H9 (cell line): Measurements from ENCODE around the gene L1CAM. TPM values are rescaled to one million over a fixed set of nuclear protein-coding genes. Genes with fewer than 3 reads are reported as not detected.
A peak's percentile ranks its signal among the peaks of the same experiment; 100 is the strongest.

ENCODE experiments used
- DNase-seq: peaks from one replicate; pipeline ENCODE4 v3.0.0-alpha.2; 2017
- H2AFZ ChIP-seq: one replicate; pipeline ENCODE4 v1.6.1; 2013; ENCODE audit warnings: mild to moderate bottlenecking, low read length, control low read depth, moderate library complexity
- H2AK5ac ChIP-seq: 2 replicates; pipeline ENCODE4 v1.6.1; 2013; ENCODE audit warnings: low read length, control low read depth, mixed read lengths; ENCODE audit not compliant: insufficient read length
- H2BK120ac ChIP-seq: one replicate; pipeline ENCODE4 v1.6.1; 2013; ENCODE audit warnings: low read depth, mild to moderate bottlenecking, low read length, control low read depth, inconsistent platforms; ENCODE audit not compliant: poor library complexity, severe bottlenecking
- H2BK12ac ChIP-seq: 2 replicates; pipeline ENCODE4 v1.6.1; 2013; ENCODE audit warnings: low read length, control low read depth, mixed read lengths, low read depth; ENCODE audit not compliant: insufficient read length
- H2BK15ac ChIP-seq: 2 replicates; pipeline ENCODE4 v1.6.1; 2013; ENCODE audit warnings: low read depth, low read length, control low read depth
- H2BK20ac ChIP-seq: one replicate; pipeline ENCODE4 v1.6.1; 2013; ENCODE audit warnings: low read depth, mild to moderate bottlenecking, low read length, control low read depth, inconsistent platforms; ENCODE audit not compliant: poor library complexity, severe bottlenecking
- H2BK5ac ChIP-seq: 2 replicates; pipeline ENCODE4 v1.6.1; 2013; ENCODE audit warnings: low read length, control low read depth, mixed read lengths; ENCODE audit not compliant: insufficient read length
- H3K14ac ChIP-seq: 2 replicates; pipeline ENCODE4 v1.6.1; 2013; ENCODE audit warnings: low read length, control low read depth; ENCODE audit not compliant: insufficient read depth
- H3K18ac ChIP-seq: 2 replicates; pipeline ENCODE4 v1.6.1; 2013; ENCODE audit warnings: low read depth, mild to moderate bottlenecking, mixed read lengths, low read length, control low read depth; ENCODE audit not compliant: insufficient read length
- H3K23ac ChIP-seq: 2 replicates; pipeline ENCODE4 v1.6.1; 2013; ENCODE audit warnings: low read length, control low read depth, mixed read lengths, low read depth; ENCODE audit not compliant: insufficient read length
- H3K23me2 ChIP-seq: 2 replicates; pipeline ENCODE4 v1.6.1; 2013; ENCODE audit warnings: low read depth, mild to moderate bottlenecking, mixed read lengths, low read length, control low read depth; ENCODE audit not compliant: insufficient read length, poor library complexity, severe bottlenecking
- H3K27ac ChIP-seq: 2 replicates; pipeline ENCODE4 v1.5.1; 2013; ENCODE audit warnings: low read length, control low read depth, mixed read lengths, low read depth; ENCODE audit not compliant: insufficient read length
- H3K27me3 ChIP-seq: 2 replicates; pipeline ENCODE4 v1.6.1; 2013; ENCODE audit warnings: low read length, control low read depth, inconsistent platforms; ENCODE audit not compliant: insufficient read depth
- H3K4ac ChIP-seq: 2 replicates; pipeline ENCODE4 v1.6.1; 2013; ENCODE audit warnings: low read depth, mild to moderate bottlenecking, control low read depth, inconsistent platforms, low read length, moderate library complexity
- H3K4me1 ChIP-seq: 2 replicates; pipeline ENCODE4 v1.6.1; 2013; ENCODE audit warnings: low read length, control low read depth, inconsistent platforms; ENCODE audit not compliant: insufficient read depth
- H3K4me2 ChIP-seq: 2 replicates; pipeline ENCODE4 v1.6.1; 2013; ENCODE audit warnings: low read length, control low read depth, mixed read lengths; ENCODE audit not compliant: insufficient read length, insufficient read depth
- H3K56ac ChIP-seq: 2 replicates; pipeline ENCODE4 v1.6.1; 2013; ENCODE audit warnings: low read depth, mild to moderate bottlenecking, mixed read lengths, low read length, control low read depth; ENCODE audit not compliant: insufficient read length
- H3K79me1 ChIP-seq: 2 replicates; pipeline ENCODE4 v1.6.1; 2013; ENCODE audit warnings: low read depth, mild to moderate bottlenecking, moderate library complexity, low read length, control low read depth, inconsistent platforms; ENCODE audit not compliant: insufficient read depth, poor library complexity, severe bottlenecking
- H3K79me2 ChIP-seq: 2 replicates; pipeline ENCODE4 v1.6.1; 2013; ENCODE audit warnings: low read length, control low read depth, inconsistent platforms; ENCODE audit not compliant: insufficient read depth
- H3K9ac ChIP-seq: 2 replicates; pipeline ENCODE4 v1.6.1; 2013; ENCODE audit warnings: low read length, control low read depth, mixed read lengths; ENCODE audit not compliant: insufficient read length; ENCODE audit errors: extremely low read depth
- H3K9me3 ChIP-seq: one replicate; pipeline ENCODE4 v1.6.1; 2013; ENCODE audit warnings: low read depth, low read length, inconsistent platforms; ENCODE audit not compliant: control insufficient read depth
- H3T11ph ChIP-seq: one replicate; pipeline ENCODE4 v1.6.1; 2013; ENCODE audit warnings: mild to moderate bottlenecking, low read length, control low read depth, inconsistent platforms
- H4K20me1 ChIP-seq: one replicate; pipeline ENCODE4 v1.6.1; 2013; ENCODE audit not compliant: control insufficient read depth, insufficient read length, insufficient read depth
- H4K5ac ChIP-seq: 2 replicates; pipeline ENCODE4 v1.6.1; 2013; ENCODE audit warnings: low read depth, mild to moderate bottlenecking, mixed read lengths, low read length, control low read depth; ENCODE audit not compliant: insufficient read length
- H4K8ac ChIP-seq: replicated peaks from 2 replicates; pipeline ENCODE4 v1.6.1; 2013; ENCODE audit warnings: low read length, control low read depth, mixed read lengths, low read depth; ENCODE audit not compliant: insufficient read length
- H4K91ac ChIP-seq: 2 replicates; pipeline ENCODE4 v1.6.1; 2013; ENCODE audit warnings: low read depth, mild to moderate bottlenecking, moderate library complexity, mixed read lengths, low read length, control low read depth; ENCODE audit not compliant: insufficient read length
- H3K27ac Mint-ChIP-seq, 3 experiments: 2 replicates in 2 of 3; 3 replicates in 1 of 3; pipeline ENCODE4 v1.8.0; 2020 to 2021; ENCODE audit warnings: mixed read lengths in 3 of 3, mild to moderate bottlenecking in 1 of 3, moderate library complexity in 1 of 3
- H3K27me3 Mint-ChIP-seq: 2 replicates; pipeline ENCODE4 v1.8.0; 2021; ENCODE audit warnings: low read depth, mild to moderate bottlenecking, moderate library complexity, mixed read lengths
- H3K36me3 Mint-ChIP-seq, 3 experiments: 2 replicates in 2 of 3; 3 replicates in 1 of 3; pipeline ENCODE4 v1.8.0; 2020 to 2021; ENCODE audit warnings: low read depth in 3 of 3, mixed read lengths in 3 of 3; ENCODE audit not compliant: insufficient read depth in 1 of 3
- H3K4me1 Mint-ChIP-seq, 2 experiments: 2 replicates each; pipeline ENCODE4 v1.8.0; 2020; ENCODE audit warnings: mixed read lengths in 2 of 2
- H3K4me3 Mint-ChIP-seq, 2 experiments: 2 replicates in 1 of 2; 3 replicates in 1 of 2; pipeline ENCODE4 v1.8.0; 2020 to 2021; ENCODE audit warnings: mild to moderate bottlenecking in 2 of 2, mixed read lengths in 2 of 2, moderate library complexity in 1 of 2
- H3K9me3 Mint-ChIP-seq, 2 experiments: 2 replicates in 1 of 2; 3 replicates in 1 of 2; pipeline ENCODE4 v1.8.0; 2020; ENCODE audit warnings: mild to moderate bottlenecking in 2 of 2, mixed read lengths in 2 of 2, moderate library complexity in 1 of 2
- WGBS: extraction: QIAGEN DNeasy Blood & Tissue Kit; methylation state at CpG from one replicate; pipeline ENCODE4 v1.1.7; 2013; ENCODE audit warnings: missing lambda C conversion rate, low lambda C conversion rate, mixed read lengths; ENCODE audit not compliant: insufficient read length; ENCODE audit errors: extremely low coverage; 5-methylcytosine and 5-hydroxymethylcytosine counted together
- total RNA-seq: library from RNA; stranded (reverse); gene quantifications from 2 replicates; pipeline ENCODE4 v1.2.1, GENCODE V29; 2021
- TF ChIP-seq, protein P1 (sequence below): fragments of 200-600 bp; sonication (generic); conservative IDR thresholded peaks from 3 replicates; pipeline ENCODE4 v1.8.0; 2021; ENCODE audit warnings: antibody characterized with exemption, mild to moderate bottlenecking

The L1CAM gene
- total RNA-seq, 1 experiment from 2014 or later, result 22.7 TPM

GRCh38 chrX:153874366-153875125, 11.4 kb downstream of the L1CAM start:
- Histone ChIP-seq H3K27me3 (no peaks in the 10 kb centered on the region), H3K79me2 (no peaks in the 10 kb centered on the region), H3K18ac (no peak overlapping the region), H3K4me1 (no peaks in the 10 kb centered on the region; the same call in none of the 2 replicates), H3K9ac (no peak overlapping the region), H3K4me2 (no peak overlapping the region), H2BK120ac (no peak overlapping the region), H3T11ph (no peak overlapping the region), H2BK20ac (no peak overlapping the region), H4K20me1 (no peaks in the 10 kb centered on the region), H3K27ac (no peak overlapping the region), H4K5ac (no peak overlapping the region), H2AK5ac (no peak overlapping the region), H3K4ac (no peak overlapping the region), H2BK15ac (no peak overlapping the region), H4K91ac (no peak overlapping the region), H2BK12ac (no peak overlapping the region), H3K23me2 (peaks cover 3% of the 10 kb centered on the region), H4K8ac (no peak overlapping the region), H3K79me1 (no peaks in the 10 kb centered on the region), H2BK5ac (no peak overlapping the region), H3K14ac (no peak overlapping the region), H3K9me3 (no peaks in the 10 kb centered on the region), H3K56ac (no peak overlapping the region), H2AFZ (no peak overlapping the region), H3K23ac (no peak overlapping the region)
- WGBS, result no CpG with 5 or more reads among the region's 13 CpGs
- H3K36me3 Mint-ChIP-seq, result peaks cover 6 to 23% (median 13%) of the 10 kb centered on the region in 3 experiments; a peak in 6 of 7 replicates
- no peak overlapping the region for H3K27ac Mint-ChIP-seq
- peaks cover 69 to 86% of the 10 kb centered on the region in 2 experiments for H3K9me3 Mint-ChIP-seq
- DNase-seq, result no peak
- TF ChIP-seq, protein P1, sequence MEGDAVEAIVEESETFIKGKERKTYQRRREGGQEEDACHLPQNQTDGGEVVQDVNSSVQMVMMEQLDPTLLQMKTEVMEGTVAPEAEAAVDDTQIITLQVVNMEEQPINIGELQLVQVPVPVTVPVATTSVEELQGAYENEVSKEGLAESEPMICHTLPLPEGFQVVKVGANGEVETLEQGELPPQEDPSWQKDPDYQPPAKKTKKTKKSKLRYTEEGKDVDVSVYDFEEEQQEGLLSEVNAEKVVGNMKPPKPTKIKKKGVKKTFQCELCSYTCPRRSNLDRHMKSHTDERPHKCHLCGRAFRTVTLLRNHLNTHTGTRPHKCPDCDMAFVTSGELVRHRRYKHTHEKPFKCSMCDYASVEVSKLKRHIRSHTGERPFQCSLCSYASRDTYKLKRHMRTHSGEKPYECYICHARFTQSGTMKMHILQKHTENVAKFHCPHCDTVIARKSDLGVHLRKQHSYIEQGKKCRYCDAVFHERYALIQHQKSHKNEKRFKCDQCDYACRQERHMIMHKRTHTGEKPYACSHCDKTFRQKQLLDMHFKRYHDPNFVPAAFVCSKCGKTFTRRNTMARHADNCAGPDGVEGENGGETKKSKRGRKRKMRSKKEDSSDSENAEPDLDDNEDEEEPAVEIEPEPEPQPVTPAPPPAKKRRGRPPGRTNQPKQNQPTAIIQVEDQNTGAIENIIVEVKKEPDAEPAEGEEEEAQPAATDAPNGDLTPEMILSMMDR, result no peak
- H3K4me1 Mint-ChIP-seq, result peaks cover 23 to 51% of the 10 kb centered on the region in 2 experiments
- H3K4me3 Mint-ChIP-seq, result peak overlapping the region in 1 of 2 experiments; percentile 22; a peak in 3 of 5 replicates
- H3K27me3 Mint-ChIP-seq, result peaks cover 14% of the 10 kb centered on the region
